ENCODE data around the gene LMX1A. TPM values are rescaled to one million over a fixed set of nuclear protein-coding genes. Genes with fewer than 3 reads are reported as not detected.

The LMX1A gene
- polyA plus RNA-seq, 4 donors, result 0.04 TPM; not detected in 3

GRCh38 chr1:165369255-165369848 lies 12.8 kb upstream of the LMX1A start:
- no peak for DNase-seq (ENCODE audit: low read depth in 4 of 4, low spot score in 3 of 4)

GRCh38 chr1:165367375-165367993 lies 11.0 kb upstream of the LMX1A start:
- DNase-seq (ENCODE audit: low read depth in 4 of 4, low spot score in 3 of 4), result peak in 3 of 4 donors; percentile 55 to 67 (median 59)

- no peak for DNase-seq (ENCODE audit: low read depth in 4 of 4, low spot score in 3 of 4)
These were observed 8.8 kb upstream of the LMX1A start for GRCh38 chr1:165365341-165365740.

DNA sequence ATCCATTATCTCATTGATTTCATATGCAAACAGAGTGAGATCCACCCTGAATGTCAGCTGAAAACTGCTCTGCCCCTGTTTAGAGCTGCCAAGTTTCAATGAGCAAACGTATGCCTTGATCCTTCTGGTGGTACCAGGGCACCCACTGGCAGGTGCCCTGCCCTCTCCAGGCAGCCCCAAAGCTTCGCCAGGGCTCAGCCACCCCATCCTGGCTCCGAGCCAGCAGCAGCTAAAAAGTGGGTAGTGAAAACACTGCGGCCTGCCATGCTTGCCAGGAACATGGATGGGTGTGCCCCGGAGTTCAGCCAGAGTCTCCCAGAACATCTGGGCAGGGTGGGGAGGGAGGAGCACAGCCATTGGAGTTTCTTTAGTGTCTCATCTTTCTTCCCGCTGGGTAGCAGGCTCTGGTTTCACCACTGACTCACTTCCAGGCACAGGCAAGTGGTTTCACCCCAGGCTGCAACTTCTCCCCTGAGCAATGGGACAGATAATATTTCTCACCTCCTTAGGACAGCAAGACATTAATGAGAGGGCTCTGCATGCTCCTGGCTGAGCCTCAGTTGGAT lies 8.1 kb upstream of the LMX1A start:
- no peak for DNase-seq (ENCODE audit: low read depth in 4 of 4, low spot score in 3 of 4)

DNA sequence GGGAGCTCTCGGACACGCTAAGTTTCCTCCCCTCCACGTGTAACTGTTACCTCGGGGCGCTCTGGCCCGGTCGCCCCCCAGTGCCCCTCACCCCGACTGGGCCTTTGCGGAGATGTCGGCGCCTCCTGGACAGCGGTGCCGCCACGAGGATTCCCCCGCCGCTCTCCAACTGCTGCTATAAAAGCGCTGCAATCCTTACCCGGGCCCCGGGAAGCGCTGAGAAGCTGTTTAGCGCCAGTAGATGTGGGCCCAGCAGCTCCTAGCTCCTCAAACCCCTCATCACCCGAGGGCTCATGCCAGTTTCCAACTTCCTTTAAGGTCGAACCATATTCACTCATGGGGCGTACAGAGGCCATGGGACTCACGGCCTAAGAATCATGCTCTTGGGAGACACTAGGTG lies 361 bp upstream of the LMX1A start:
- DNase-seq (ENCODE audit: low read depth in 4 of 4, low spot score in 3 of 4), result no peak

- DNase-seq (ENCODE audit: low read depth in 4 of 4, low spot score in 3 of 4), result no peak
These were observed 1.2 kb downstream of the LMX1A start for GRCh38 chr1:165355139-165355976.

DNA sequence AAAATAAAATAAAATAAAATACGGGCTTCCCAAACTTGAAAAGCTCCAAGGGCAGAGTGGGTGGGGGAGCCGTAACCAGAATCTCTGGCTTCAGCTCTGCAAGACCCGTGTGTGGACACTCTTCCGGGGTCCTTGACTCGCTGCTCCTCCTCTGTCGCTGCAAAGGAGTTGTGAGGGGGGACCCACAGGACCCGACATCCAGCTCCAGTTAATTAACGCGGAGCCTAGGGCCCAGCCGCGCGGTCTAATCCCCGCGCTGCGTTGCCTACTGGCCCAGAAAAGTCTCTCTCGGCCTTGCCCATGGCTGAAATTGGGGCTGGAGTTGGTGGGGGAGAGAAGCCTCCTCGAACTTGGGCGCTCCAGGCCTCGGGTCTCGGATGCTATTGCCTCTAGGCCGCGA lies 1.8 kb downstream of the LMX1A start:
- no peak for DNase-seq (ENCODE audit: low read depth in 4 of 4, low spot score in 3 of 4)

- DNase-seq (ENCODE audit: low read depth in 4 of 4, low spot score in 3 of 4), result no peak
These were observed 2.5 kb downstream of the LMX1A start for GRCh38 chr1:165353731-165354671.

DNA sequence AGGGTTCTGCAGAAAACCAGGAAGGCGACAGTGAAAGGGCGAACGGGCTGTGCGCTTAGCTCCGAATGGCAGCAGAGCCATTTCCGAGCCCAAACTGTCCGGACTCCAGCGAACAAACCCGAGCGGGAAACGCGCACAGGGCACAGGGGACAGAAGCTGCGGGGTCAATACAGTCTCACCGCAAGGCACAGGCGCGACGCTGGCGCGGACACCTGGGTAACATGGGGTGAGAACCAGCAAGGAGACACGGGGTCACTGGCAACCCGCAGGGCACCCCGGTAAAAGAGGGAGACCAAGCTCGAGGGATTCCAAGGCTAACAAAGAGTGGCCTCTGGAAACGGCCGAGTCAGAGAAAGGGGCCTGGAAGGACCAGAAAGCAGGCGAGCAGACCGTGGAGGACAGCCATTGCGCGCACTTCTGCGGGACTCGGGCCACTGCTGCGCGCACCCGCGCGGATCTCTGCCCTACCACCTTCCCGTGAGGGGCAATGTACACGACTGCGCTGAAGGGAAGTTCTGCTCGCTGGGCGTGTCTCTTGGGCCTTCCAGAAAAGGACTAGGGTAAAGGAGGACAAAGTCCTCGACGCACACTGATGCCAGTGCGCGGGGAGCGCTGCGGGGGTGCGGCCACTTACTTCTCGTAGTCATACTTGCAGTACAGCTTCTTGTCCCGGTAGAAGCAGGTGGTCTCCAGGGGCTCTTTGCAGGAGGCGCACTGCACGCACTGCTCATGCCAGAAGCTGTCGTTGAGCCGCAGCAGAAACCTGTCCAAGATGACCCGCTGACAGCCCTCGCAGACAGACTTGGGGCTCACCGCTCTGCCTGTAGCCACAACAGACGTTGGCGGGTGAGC lies 3.8 kb downstream of the LMX1A start:
- DNase-seq (ENCODE audit: low read depth in 4 of 4, low spot score in 3 of 4), result no peak

GRCh38 chr1:165351863-165352441 lies 4.6 kb downstream of the LMX1A start:
- no peak for DNase-seq (ENCODE audit: low read depth in 4 of 4, low spot score in 3 of 4)

GRCh38 chr1:165350840-165351239 lies 5.7 kb downstream of the LMX1A start:
- DNase-seq (ENCODE audit: low read depth in 4 of 4, low spot score in 3 of 4), result no peak

- DNase-seq (ENCODE audit: low read depth in 4 of 4, low spot score in 3 of 4), result no peak
These were observed 11.0 kb downstream of the LMX1A start for GRCh38 chr1:165345502-165345901.

DNA sequence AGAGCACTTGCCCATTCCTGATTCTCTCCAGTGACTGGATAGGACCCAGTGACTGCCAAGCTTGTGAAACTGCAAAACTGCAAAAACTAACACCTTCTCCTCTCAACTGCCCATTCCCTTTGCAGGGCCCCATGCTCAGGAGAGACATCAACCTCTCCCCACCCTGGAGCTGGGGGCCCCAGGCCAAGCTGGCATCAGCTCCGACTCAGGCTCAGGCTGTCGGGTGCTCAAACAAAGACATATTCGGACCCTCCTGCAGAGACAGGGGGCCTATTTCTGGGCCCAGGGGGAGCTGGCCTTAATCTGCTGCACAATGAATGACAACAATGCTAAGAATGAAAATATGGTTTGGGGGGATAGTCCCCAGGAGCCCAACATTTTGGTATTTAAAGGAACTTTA lies 11.8 kb downstream of the LMX1A start:
- DNase-seq (ENCODE audit: low read depth in 4 of 4, low spot score in 3 of 4), result no peak

- no peak for DNase-seq (ENCODE audit: low read depth in 4 of 4, low spot score in 3 of 4)
These were observed 12.3 kb downstream of the LMX1A start for GRCh38 chr1:165344198-165344597.

GRCh38 chr1:165342587-165342986 lies 13.9 kb downstream of the LMX1A start:
- no peak for DNase-seq (ENCODE audit: low read depth in 4 of 4, low spot score in 3 of 4)

DNA sequence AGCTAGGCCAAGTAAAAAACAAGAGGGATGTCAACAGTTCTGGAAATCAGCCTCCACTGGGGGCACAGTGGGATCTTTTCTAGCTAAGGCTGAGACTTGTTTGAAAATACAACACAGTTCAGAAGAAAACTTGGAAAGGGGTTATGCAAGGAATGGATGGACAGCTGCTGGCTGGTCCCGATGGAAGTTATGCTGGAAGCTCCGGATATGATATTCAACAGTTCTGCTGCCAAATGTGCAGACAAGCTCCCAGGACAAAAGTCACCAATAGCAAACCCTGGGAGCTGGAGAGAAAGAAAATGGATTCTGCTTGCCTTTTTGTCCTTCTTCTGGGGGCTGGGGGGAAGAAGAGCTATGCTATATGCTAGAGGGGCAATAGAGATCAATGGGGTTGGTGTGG lies 14.3 kb downstream of the LMX1A start:
- no peak for DNase-seq (ENCODE audit: low read depth in 4 of 4, low spot score in 3 of 4)

DNA sequence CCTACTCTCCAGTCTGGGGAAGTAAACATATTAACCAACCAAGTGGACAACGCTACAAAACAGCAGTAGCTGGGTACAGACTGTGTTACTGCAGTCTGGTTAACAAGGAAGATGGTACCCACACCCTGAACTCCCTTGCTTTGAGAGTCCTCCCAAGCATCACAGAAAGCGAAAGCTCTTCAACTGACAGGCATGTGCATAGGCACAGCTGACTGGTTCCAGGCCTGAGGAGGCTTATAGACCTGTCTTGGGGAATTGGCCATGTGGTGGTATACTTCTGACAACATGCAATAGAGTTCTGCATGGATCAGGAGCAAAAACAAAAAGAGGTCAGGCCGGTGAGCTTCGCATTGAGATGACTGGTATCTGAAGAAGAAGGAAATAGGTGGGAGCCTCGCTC lies 17.4 kb downstream of the LMX1A start:
- no peak for DNase-seq (ENCODE audit: low read depth in 4 of 4, low spot score in 3 of 4)

- no peak for DNase-seq (ENCODE audit: low read depth in 4 of 4, low spot score in 3 of 4)
These were observed 26.0 kb downstream of the LMX1A start for GRCh38 chr1:165330483-165330882.

GRCh38 chr1:165329104-165329503 lies 27.4 kb downstream of the LMX1A start:
- no peak for DNase-seq (ENCODE audit: low read depth in 4 of 4, low spot score in 3 of 4)
